H54 (cell line): Measurements from ENCODE around the gene MBOAT1.

ENCODE experiments used
- DNase-seq: peaks from one replicate; pipeline ENCODE4 v3.0.0; 2011; ENCODE audit warnings: low spot score, mixed read lengths; ENCODE audit not compliant: insufficient read length
- FAIRE-seq: peaks from 3 replicates; lab custom pipeline; 2011; peaks lifted over from hg19 to GRCh38; lab: Jason Lieb, UNC
- POLR2A ChIP-seq: IDR thresholded peaks from 2 replicates; pipeline ENCODE4 v1.6.1; 2011; ENCODE audit warnings: low read depth, mild to moderate bottlenecking, low read length

MBOAT1 gene

DNA sequence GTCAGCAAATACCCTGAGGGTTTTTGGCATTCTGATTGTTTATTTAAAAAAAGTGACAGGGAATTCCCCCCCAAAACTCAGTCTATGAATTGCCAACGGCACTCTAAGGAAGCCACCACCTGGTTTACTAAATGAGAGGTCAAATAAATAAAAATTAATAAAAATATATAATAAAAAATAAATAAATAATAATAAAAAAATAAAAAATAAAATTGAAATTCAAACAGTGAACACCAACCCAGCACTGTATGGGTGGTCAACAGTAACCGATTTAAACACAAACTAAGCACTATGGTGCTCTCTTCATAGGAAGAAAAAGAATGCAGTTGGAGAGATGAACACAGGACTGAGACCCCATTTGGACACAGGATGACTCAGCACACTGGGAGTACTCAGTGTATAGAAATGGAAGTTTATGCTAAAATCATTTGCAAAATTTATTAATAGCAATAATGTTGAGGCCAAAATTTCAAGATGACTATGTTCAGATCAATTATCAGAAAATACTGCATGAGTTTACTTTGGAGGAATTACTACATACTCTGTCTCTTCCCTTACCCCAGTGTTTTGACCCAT lies 98.5 kb downstream of the MBOAT1 start:
- FAIRE-seq: no peak
- DNase-seq: no peak
- no peak for TF ChIP-seq POLR2A

DNA sequence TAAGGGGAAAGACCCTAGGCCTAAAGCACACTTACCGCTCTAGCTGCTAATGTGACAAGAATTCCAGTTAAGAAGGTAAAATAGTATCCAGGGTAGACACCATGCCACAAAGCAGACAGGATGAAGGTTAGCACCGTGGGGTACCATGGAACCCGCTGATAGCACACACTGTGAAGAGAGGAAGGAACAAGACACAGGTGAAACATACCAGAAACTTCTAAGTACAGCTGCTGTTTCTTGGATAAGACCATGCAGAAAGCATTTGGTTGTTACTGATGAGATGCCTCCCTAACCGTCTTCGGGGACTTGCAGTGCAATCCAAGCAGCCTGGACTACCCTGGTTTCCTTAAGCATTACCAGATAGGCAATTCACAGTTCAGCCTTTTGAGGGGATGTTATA lies 99.4 kb downstream of the MBOAT1 start:
- no peak for DNase-seq
- FAIRE-seq: no peak
- TF ChIP-seq POLR2A: no peak

DNA sequence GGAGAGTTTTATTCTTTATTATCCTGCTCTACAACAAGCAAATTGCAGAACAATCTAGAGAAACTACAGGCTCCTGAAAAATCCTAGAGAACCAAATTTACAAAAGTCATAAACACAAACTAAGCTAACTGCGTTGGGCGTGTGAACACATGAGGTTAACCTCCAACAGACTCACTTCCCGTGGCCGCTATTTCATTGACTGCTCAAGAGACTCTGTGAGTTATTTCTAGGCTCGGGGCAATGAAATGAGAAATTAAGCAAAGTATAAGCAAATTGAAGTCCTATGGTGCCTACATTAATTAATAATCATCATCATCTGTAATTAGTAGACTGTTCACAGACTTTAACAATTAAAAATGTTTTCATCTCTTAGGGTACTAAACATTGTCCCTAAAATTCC lies 100.0 kb downstream of the MBOAT1 start:
- FAIRE-seq: no peak
- DNase-seq: no peak
- TF ChIP-seq POLR2A: no peak

- DNase-seq (no peak), FAIRE-seq (no peak)
- no peak for TF ChIP-seq POLR2A
Observed at GRCh38 chr6:20110478-20110877, 101.8 kb downstream of the MBOAT1 start.

GRCh38 chr6:20109526-20109925 lies 102.7 kb downstream of the MBOAT1 start:
- DNase-seq (no peak), FAIRE-seq (no peak)
- TF ChIP-seq POLR2A: no peak

DNA sequence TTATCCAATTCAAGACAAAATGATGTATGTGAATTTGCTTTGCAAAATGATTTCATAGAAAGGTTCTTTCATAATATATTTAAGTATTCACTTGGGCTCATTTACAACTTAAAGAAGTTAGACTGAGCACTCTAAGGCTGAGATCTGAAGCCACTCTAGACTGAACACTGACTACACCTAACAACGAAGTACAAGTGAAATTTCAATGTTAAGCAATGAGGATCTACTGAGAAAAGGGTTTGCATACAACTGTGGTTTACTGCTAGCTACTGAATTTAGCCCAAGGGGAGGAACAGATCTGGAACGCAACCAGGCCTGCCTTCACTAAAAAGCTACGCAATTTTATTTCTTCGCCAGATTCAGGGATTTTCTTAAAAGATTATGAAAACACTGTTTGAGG lies 106.4 kb downstream of the MBOAT1 start:
- no peak for TF ChIP-seq POLR2A
- FAIRE-seq: no peak
- no peak for DNase-seq

DNA sequence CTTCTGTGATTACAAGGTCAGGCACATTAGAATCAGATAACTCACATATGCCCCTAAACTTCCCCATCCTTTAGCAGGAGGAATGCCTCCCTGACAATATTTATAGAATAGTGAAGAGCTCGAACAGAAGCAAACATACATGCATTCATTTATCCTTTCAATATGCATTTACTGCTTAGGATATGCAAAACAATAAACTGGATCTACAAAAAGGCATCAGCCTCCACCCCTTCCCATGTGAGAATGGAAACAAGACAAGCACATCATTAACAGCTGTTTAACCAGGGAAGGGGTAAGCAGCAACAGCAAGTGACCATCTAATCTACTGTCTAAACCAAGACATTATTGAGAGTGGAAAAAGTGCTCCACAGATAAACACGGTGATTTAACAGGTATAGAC lies 107.6 kb downstream of the MBOAT1 start:
- DNase-seq: no peak
- no peak for TF ChIP-seq POLR2A
- no peak for FAIRE-seq

GRCh38 chr6:20102397-20103073 lies 109.7 kb downstream of the MBOAT1 start:
- FAIRE-seq (no peak), DNase-seq (no peak)

GRCh38 chr6:20099156-20099555 lies 113.1 kb downstream of the MBOAT1 start:
- DNase-seq (no peak), FAIRE-seq (no peak)
- TF ChIP-seq POLR2A: no peak

More at GRCh38 chr6:20102397-20103073, 109.7 kb downstream of the MBOAT1 start:
- TF ChIP-seq POLR2A: no peak

DNA sequence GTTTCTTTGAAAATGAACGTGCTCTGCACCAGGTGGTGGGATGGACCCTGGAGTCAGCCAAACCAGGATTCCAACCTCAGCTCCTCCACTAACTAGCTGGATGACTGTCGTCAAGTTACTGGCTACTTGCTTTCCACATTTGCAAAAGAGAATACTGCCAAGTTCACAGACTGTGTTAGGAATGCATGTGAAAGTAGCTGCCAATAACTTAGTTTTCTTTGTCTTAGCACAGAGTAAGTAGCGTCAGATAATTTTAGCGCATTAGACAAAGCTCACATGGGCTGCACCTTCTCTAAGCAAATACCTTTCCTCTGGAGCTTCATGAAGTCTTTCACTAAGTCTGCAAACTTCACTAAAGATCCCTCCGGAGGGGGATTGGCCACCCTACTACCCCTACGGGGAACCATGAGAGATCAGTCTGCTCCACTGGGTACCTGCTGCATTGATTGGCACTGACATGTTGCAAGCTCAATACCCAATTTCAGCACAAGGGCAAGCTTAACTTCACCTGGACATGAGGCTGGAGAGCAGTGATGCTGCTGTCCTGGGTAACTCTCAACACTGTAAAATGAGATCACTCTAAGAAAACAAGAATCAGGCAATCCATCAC lies 113.9 kb downstream of the MBOAT1 start:
- FAIRE-seq: no peak
- no peak for DNase-seq
- TF ChIP-seq POLR2A: no peak

DNA sequence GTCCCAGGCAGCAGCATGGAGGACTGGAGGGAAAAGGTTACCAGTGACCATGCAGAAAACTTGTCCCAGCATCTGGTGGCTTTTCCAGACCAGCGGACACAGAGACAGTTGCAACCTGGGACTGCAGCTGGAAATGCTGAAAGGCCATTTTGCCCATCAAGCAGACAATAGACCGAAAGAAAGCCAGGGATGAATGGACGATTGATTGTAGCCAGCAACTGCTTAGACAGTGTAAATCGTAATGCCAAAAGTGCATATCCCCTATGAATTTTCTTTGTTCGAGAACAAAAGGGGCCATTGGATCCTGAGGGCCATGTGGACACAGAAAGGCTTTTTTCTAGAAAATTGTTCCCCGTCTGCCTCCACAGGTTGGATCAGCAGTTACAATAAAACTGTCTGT lies 115.7 kb downstream of the MBOAT1 start:
- DNase-seq (no peak), FAIRE-seq (no peak)
- TF ChIP-seq POLR2A: no peak

GRCh38 chr6:20095436-20095835 lies 116.8 kb downstream of the MBOAT1 start:
- no peak for TF ChIP-seq POLR2A

DNA sequence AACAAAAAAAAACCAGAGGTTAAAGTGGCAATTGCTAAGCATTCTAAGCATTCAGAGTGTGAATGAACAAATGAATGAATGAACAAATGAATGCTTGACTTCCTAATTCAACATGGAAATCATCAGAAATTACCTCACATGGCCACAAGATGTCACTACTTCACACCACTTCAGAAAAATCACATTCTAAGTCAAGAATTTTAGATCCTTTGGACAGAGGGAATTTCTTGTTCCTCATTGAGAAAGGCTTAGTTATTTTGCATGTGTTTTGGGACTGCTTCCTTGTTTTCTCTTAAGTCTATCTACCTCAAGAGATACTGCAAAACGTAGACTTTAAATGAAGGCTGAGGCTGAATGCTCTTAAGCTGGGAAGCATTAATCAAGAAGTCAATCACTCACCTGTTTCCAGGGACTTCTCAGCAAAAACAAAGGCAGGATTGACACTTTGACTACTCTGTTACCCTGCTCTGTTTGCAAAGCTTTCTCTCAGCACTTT lies 120.2 kb downstream of the MBOAT1 start:
- TF ChIP-seq POLR2A: no peak
- FAIRE-seq (peak; percentile 89), DNase-seq (peak; percentile 8)

More at GRCh38 chr6:20095436-20095835, 116.8 kb downstream of the MBOAT1 start:
- no peak for DNase-seq
- FAIRE-seq: no peak

DNA sequence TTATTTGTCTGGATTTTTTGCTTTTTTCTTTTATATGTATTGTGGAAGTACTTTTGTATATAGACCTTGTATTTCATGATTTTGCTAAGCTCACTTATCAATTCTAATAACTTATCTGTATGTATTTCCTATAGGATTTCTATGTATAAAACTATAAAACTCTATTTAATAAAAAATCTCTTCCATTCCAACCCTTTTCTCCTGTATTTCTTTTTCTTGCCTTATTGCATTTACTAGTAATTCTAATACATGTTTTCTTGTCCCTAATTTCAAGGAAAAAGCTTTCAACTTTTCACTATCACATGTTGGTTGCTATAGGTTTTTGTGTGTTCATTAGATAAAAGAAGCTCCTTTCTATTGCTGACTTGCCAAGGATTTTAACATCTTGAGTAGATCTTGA lies 125.3 kb downstream of the MBOAT1 start:
- FAIRE-seq (no peak), DNase-seq (no peak)
- no peak for TF ChIP-seq POLR2A
